HPDE6-E6E7 (cell line): ENCODE results near the gene PLCB1.
"Not testable (repeated sequence)": the region's sequence is repeated elsewhere in the genome, so short reads cannot be mapped to it uniquely, and the experiment has no call there.

Experiments
- DNase-seq: peaks from one replicate; pipeline ENCODE4 v3.0.0; 2011; ENCODE audit warnings: missing footprints; ENCODE audit errors: extremely low spot score

Gene PLCB1

GRCh38 chr20:8334641-8335040, 202.6 kb downstream of the PLCB1 start:
- no peak for DNase-seq

GRCh38 chr20:8335059-8335458, 203.0 kb downstream of the PLCB1 start:
- DNase-seq: no peak

- no peak for DNase-seq
These were observed 203.6 kb downstream of the PLCB1 start for GRCh38 chr20:8335495-8336195.

- no peak for DNase-seq
These were observed 207.3 kb downstream of the PLCB1 start for GRCh38 chr20:8339349-8339748.

GRCh38 chr20:8342391-8342790, 210.3 kb downstream of the PLCB1 start:
- DNase-seq: no peak

- DNase-seq: no peak
These were observed 212.0 kb downstream of the PLCB1 start for GRCh38 chr20:8344106-8344505.

- DNase-seq: no peak
These were observed 212.6 kb downstream of the PLCB1 start for GRCh38 chr20:8344631-8345030.

GRCh38 chr20:8346700-8347270, 214.7 kb downstream of the PLCB1 start:
- DNase-seq: no peak

- not testable (repeated sequence) for DNase-seq
These were observed 218.2 kb downstream of the PLCB1 start for GRCh38 chr20:8350225-8350624.

GRCh38 chr20:8352486-8352885, 220.4 kb downstream of the PLCB1 start:
- no peak for DNase-seq

- DNase-seq: no peak
These were observed 221.4 kb downstream of the PLCB1 start for GRCh38 chr20:8353512-8353911.

- DNase-seq: no peak
These were observed 223.4 kb downstream of the PLCB1 start for GRCh38 chr20:8355453-8355852.

GRCh38 chr20:8356806-8357205, 224.7 kb downstream of the PLCB1 start:
- DNase-seq: no peak

GRCh38 chr20:8357703-8358102, 225.6 kb downstream of the PLCB1 start:
- no peak for DNase-seq

GRCh38 chr20:8360035-8360434, 228.0 kb downstream of the PLCB1 start:
- no peak for DNase-seq

GRCh38 chr20:8361006-8361652, 229.1 kb downstream of the PLCB1 start:
- DNase-seq: no peak

GRCh38 chr20:8361779-8362178, 229.7 kb downstream of the PLCB1 start:
- no peak for DNase-seq

GRCh38 chr20:8362457-8362856, 230.4 kb downstream of the PLCB1 start:
- no peak for DNase-seq

- no peak for DNase-seq
These were observed 232.1 kb downstream of the PLCB1 start for GRCh38 chr20:8363970-8364733.

- no peak for DNase-seq
These were observed 232.6 kb downstream of the PLCB1 start for GRCh38 chr20:8364734-8365078.

- no peak for DNase-seq
These were observed 233.6 kb downstream of the PLCB1 start for GRCh38 chr20:8365634-8366033.

GRCh38 chr20:8366303-8366923, 234.3 kb downstream of the PLCB1 start:
- DNase-seq: no peak
